ENCODE data around the gene RWDD2A.

DNA sequence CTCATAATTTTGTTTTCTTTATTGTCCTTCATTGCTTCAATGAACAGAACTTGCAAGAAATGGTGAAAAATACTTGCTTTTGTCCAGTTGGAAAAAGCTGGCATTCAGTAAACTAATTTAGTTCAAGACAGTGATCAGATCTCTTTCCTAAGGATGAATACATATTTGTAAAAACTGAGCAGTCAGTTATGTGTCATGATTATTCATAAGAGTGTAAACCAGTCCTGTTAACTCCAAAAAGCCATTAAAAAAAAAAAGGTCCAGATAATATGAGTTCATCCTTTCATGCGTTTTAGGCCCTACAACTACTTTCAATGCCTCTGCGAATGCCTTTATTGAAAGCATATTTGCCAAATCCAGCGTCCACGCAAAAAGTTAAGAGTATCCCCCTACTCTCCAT is 701 bp upstream of the RWDD2A start:
- TF ChIP-seq, protein P1, sequence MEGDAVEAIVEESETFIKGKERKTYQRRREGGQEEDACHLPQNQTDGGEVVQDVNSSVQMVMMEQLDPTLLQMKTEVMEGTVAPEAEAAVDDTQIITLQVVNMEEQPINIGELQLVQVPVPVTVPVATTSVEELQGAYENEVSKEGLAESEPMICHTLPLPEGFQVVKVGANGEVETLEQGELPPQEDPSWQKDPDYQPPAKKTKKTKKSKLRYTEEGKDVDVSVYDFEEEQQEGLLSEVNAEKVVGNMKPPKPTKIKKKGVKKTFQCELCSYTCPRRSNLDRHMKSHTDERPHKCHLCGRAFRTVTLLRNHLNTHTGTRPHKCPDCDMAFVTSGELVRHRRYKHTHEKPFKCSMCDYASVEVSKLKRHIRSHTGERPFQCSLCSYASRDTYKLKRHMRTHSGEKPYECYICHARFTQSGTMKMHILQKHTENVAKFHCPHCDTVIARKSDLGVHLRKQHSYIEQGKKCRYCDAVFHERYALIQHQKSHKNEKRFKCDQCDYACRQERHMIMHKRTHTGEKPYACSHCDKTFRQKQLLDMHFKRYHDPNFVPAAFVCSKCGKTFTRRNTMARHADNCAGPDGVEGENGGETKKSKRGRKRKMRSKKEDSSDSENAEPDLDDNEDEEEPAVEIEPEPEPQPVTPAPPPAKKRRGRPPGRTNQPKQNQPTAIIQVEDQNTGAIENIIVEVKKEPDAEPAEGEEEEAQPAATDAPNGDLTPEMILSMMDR (IDR thresholded peaks at IDR 0.05): no peak
- no peak for TF ChIP-seq POLR2A (IDR thresholded peaks at IDR 0.05)

All from testis (tissue), 2 donors.